Stimulated activated CD8-positive, alpha-beta memory T cell treated with anti-CD3 and anti-CD28 coated beads, Interleukin-4, amount 100 ng/mL, for 4 hours (primary cell): ENCODE results near the gene C1QTNF2.

Experiments
- DNase-seq, 2 donors: peaks; one replicate each; pipeline ENCODE4 v3.0.0-alpha.2; 2020; ENCODE audit warnings: low read depth in 2 of 2, low spot score in 1 of 2

The C1QTNF2 gene

GRCh38 chr5:160305319-160305718, 65.1 kb downstream of the C1QTNF2 start:
- DNase-seq, result no peak

GRCh38 chr5:160303690-160304089, 66.7 kb downstream of the C1QTNF2 start:
- no peak for DNase-seq

- DNase-seq, result no peak
Observed at GRCh38 chr5:160298189-160298588, 72.2 kb downstream of the C1QTNF2 start.

GRCh38 chr5:160297776-160298175, 72.7 kb downstream of the C1QTNF2 start:
- no peak for DNase-seq
